Glutamatergic neuron (in vitro differentiated cells): ENCODE results near the gene PRF1. TPM values are rescaled to one million over a fixed set of nuclear protein-coding genes. Genes with fewer than 3 reads are reported as not detected.

Experiments used
- DNase-seq: peaks from one replicate; pipeline ENCODE4 v3.0.0; 2022
- H3K27ac Mint-ChIP-seq: one replicate; pipeline ENCODE4 v1.8.0; 2020; ENCODE audit warnings: mild to moderate bottlenecking, mixed read lengths, inconsistent platforms; ENCODE audit not compliant: unreplicated experiment
- H3K27me3 Mint-ChIP-seq: one replicate; pipeline ENCODE4 v1.8.0; 2020; ENCODE audit warnings: mild to moderate bottlenecking, moderate library complexity, mixed read lengths, inconsistent platforms; ENCODE audit not compliant: unreplicated experiment
- H3K36me3 Mint-ChIP-seq: one replicate; pipeline ENCODE4 v1.8.0; 2020; ENCODE audit warnings: mild to moderate bottlenecking, mixed read lengths, inconsistent platforms; ENCODE audit not compliant: unreplicated experiment
- H3K4me1 Mint-ChIP-seq: one replicate; pipeline ENCODE4 v1.8.0; 2020; ENCODE audit warnings: mild to moderate bottlenecking, low read depth, mixed read lengths, inconsistent platforms; ENCODE audit not compliant: unreplicated experiment
- H3K4me3 Mint-ChIP-seq: one replicate; pipeline ENCODE4 v1.8.0; 2020; ENCODE audit warnings: mild to moderate bottlenecking, mixed read lengths, inconsistent platforms; ENCODE audit not compliant: unreplicated experiment
- H3K9me3 Mint-ChIP-seq: one replicate; pipeline ENCODE4 v1.8.0; 2020; ENCODE audit warnings: mild to moderate bottlenecking, moderate library complexity, mixed read lengths, inconsistent platforms; ENCODE audit not compliant: unreplicated experiment
- CTCF ChIP-seq: fragments of 200-600 bp; sonication (generic); IDR thresholded peaks from one replicate; pipeline ENCODE4 v1.5.0; 2021; ENCODE audit not compliant: partially characterized antibody, unreplicated experiment
- total RNA-seq: library from RNA; stranded (reverse); fragmentation: NEBNext Ultra II Directional; extraction: Animal tissue kit (Norgen Biotek cat#: 25700); gene quantifications from one replicate; pipeline ENCODE4 v1.2.1, GENCODE V29; 2021; ENCODE audit not compliant: unreplicated experiment

Gene PRF1
- total RNA-seq, 1 donor from 2014 or later, result 2.6 TPM

GRCh38 chr10:70558871-70559810 is 43.4 kb downstream of the PRF1 start:
- peak; percentile 65 for DNase-seq
- Mint-ChIP-seq H3K4me3 (no peak overlapping the region), H3K9me3 (peaks cover 6% of the 10 kb centered on the region), H3K4me1 (peaks cover 21% of the 10 kb centered on the region), H3K27ac (no peak overlapping the region), H3K27me3 (peaks cover 10% of the 10 kb centered on the region), H3K36me3 (no peaks in the 10 kb centered on the region)
- peak; percentile 55 for TF ChIP-seq CTCF

GRCh38 chr10:70558295-70558694 is 44.2 kb downstream of the PRF1 start:
- DNase-seq, result no peak
- Mint-ChIP-seq H3K27ac (peak overlapping the region; percentile 40), H3K4me3 (no peak overlapping the region), H3K36me3 (no peaks in the 10 kb centered on the region), H3K27me3 (peaks cover 10% of the 10 kb centered on the region), H3K9me3 (peaks cover 6% of the 10 kb centered on the region), H3K4me1 (peaks cover 21% of the 10 kb centered on the region)
- no peak for TF ChIP-seq CTCF

- TF ChIP-seq CTCF, result no peak
- no peak for DNase-seq
- Mint-ChIP-seq H3K27ac (peak overlapping the region; percentile 40), H3K9me3 (peaks cover 5% of the 10 kb centered on the region), H3K27me3 (peaks cover 13% of the 10 kb centered on the region), H3K4me1 (peaks cover 20% of the 10 kb centered on the region), H3K4me3 (no peak overlapping the region), H3K36me3 (no peaks in the 10 kb centered on the region)
These were observed 44.7 kb downstream of the PRF1 start for GRCh38 chr10:70557876-70558275.

GRCh38 chr10:70557086-70557845 is 45.3 kb downstream of the PRF1 start:
- no peaks in the 10 kb centered on the region for H3K36me3 Mint-ChIP-seq
- H3K27ac Mint-ChIP-seq, result no peak overlapping the region
- H3K4me3 Mint-ChIP-seq, result no peak overlapping the region
- H3K27me3 Mint-ChIP-seq, result peaks cover 11% of the 10 kb centered on the region
- peaks cover 5% of the 10 kb centered on the region for H3K9me3 Mint-ChIP-seq
- peaks cover 22% of the 10 kb centered on the region for H3K4me1 Mint-ChIP-seq
- no peak for TF ChIP-seq CTCF
- no peak for DNase-seq
